Measurements from ENCODE around the gene CAPZB.

CAPZB gene

DNA sequence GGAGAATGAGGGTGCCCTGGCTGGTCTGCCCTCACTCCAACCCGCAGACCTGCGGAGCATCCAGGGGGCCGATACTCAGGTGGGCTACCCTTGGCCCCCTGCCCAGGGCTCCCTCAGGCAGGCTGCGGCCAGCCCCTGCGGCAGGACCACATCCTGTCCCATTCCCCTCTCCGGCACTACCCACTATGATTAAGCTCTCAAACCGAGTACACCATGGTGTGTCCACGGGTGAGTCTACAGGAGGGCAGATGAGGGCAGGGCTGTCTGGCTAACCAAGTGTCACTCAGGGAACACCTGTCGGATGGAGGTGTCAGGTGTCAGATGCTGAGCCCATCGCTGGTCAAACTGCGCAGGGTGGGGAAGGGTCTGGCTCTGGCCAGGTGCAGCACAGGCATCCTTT lies 126.0 kb downstream of the CAPZB start:
- Histone ChIP-seq H3K9ac (ENCODE audit: low read length) (no peak overlapping the region), H3K4me1 (ENCODE audit: insufficient read depth, low read length, severe bottlenecking) (no peaks in the 10 kb centered on the region), H3F3A (ENCODE audit: insufficient read depth, low read length) (no peaks in the 10 kb centered on the region), H3K4me2 (ENCODE audit: low read length) (no peak overlapping the region), H3K4me3 (ENCODE audit: low read depth, low read length, poor library complexity, severe bottlenecking) (no peak overlapping the region), H3K27ac (ENCODE audit: low read depth, low read length, poor library complexity, severe bottlenecking) (no peak overlapping the region), H4K20me1 (ENCODE audit: insufficient read depth, low read length) (no peaks in the 10 kb centered on the region), H3K36me3 (ENCODE audit: insufficient read depth, low read length) (peaks cover 21% of the 10 kb centered on the region), H3K9me2 (ENCODE audit: low read depth, low read length) (no peaks in the 10 kb centered on the region), H3K27me3 (ENCODE audit: insufficient read depth, low read length) (no peaks in the 10 kb centered on the region), H3K9me3 (ENCODE audit: low read length) (no peaks in the 10 kb centered on the region), H2AFZ (ENCODE audit: low read length) (no peak overlapping the region), H3K79me2 (ENCODE audit: insufficient read depth, low read length) (no peaks in the 10 kb centered on the region)
- TF ChIP-seq EZH2 (IDR thresholded peaks at IDR 0.05; ENCODE audit: borderline replicate concordance, low read length) = no peak
- TF ChIP-seq, protein P1, sequence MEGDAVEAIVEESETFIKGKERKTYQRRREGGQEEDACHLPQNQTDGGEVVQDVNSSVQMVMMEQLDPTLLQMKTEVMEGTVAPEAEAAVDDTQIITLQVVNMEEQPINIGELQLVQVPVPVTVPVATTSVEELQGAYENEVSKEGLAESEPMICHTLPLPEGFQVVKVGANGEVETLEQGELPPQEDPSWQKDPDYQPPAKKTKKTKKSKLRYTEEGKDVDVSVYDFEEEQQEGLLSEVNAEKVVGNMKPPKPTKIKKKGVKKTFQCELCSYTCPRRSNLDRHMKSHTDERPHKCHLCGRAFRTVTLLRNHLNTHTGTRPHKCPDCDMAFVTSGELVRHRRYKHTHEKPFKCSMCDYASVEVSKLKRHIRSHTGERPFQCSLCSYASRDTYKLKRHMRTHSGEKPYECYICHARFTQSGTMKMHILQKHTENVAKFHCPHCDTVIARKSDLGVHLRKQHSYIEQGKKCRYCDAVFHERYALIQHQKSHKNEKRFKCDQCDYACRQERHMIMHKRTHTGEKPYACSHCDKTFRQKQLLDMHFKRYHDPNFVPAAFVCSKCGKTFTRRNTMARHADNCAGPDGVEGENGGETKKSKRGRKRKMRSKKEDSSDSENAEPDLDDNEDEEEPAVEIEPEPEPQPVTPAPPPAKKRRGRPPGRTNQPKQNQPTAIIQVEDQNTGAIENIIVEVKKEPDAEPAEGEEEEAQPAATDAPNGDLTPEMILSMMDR (IDR thresholded peaks at IDR 0.05; ENCODE audit: low read length) = no peak

- Histone ChIP-seq H3K36me3 (ENCODE audit: insufficient read depth, low read length) (peaks cover 21% of the 10 kb centered on the region), H3K4me3 (ENCODE audit: low read depth, low read length, poor library complexity, severe bottlenecking) (no peak overlapping the region), H3K4me2 (ENCODE audit: low read length) (no peak overlapping the region), H3K9me3 (ENCODE audit: low read length) (no peaks in the 10 kb centered on the region), H3K27me3 (ENCODE audit: insufficient read depth, low read length) (no peaks in the 10 kb centered on the region), H3K9me2 (ENCODE audit: low read depth, low read length) (no peaks in the 10 kb centered on the region), H3K9ac (ENCODE audit: low read length) (no peak overlapping the region), H3K27ac (ENCODE audit: low read depth, low read length, poor library complexity, severe bottlenecking) (no peak overlapping the region), H2AFZ (ENCODE audit: low read length) (no peak overlapping the region), H4K20me1 (ENCODE audit: insufficient read depth, low read length) (no peaks in the 10 kb centered on the region), H3F3A (ENCODE audit: insufficient read depth, low read length) (no peaks in the 10 kb centered on the region), H3K79me2 (ENCODE audit: insufficient read depth, low read length) (no peaks in the 10 kb centered on the region), H3K4me1 (ENCODE audit: insufficient read depth, low read length, severe bottlenecking) (no peaks in the 10 kb centered on the region)
- TF ChIP-seq EZH2 (IDR thresholded peaks at IDR 0.05; ENCODE audit: borderline replicate concordance, low read length) = no peak
- TF ChIP-seq, protein P1 (IDR thresholded peaks at IDR 0.05; ENCODE audit: low read length) = no peak
Measured at GRCh38 chr1:19358710-19359109, 126.6 kb downstream of the CAPZB start.

DNA sequence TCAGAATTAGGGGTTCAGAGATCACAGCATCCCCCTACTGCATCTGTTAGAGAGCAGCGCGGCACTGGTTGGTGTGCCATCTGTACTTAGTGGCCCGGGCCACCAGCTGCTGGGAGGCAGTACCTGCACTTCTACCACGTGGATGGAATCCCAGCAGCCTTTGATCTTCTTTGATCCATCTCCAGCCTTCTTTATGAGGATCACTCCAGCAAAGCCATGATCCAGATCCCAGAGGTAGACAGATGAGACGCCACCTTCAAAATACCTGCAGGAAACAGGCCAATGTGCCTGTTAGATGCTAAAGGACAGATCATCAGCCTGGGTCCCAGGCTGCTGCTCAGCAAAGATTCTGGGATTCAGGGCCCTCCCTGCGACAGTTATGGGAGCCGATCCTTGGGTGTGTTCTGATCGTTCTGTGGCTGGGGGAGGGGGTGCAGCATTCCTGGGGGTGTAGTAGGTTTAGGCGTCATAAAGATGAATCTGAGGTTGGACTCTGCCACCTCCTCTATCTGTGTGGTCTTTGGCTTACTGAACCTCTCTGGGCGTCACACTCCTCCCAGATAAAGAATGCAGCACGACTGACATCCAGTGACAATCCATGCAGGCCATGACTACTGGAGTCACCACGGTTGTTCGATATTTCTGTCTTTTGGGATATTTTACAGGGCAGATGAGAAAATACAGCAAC lies 127.9 kb downstream of the CAPZB start:
- Histone ChIP-seq H3K9me3 (ENCODE audit: low read length) (no peaks in the 10 kb centered on the region), H3K9me2 (ENCODE audit: low read depth, low read length) (no peaks in the 10 kb centered on the region), H3K27me3 (ENCODE audit: insufficient read depth, low read length) (no peaks in the 10 kb centered on the region), H3K36me3 (ENCODE audit: insufficient read depth, low read length) (peaks cover 26% of the 10 kb centered on the region), H4K20me1 (ENCODE audit: insufficient read depth, low read length) (no peaks in the 10 kb centered on the region), H3K4me1 (ENCODE audit: insufficient read depth, low read length, severe bottlenecking) (no peaks in the 10 kb centered on the region), H3K79me2 (ENCODE audit: insufficient read depth, low read length) (no peaks in the 10 kb centered on the region), H3K4me2 (ENCODE audit: low read length) (no peak overlapping the region), H2AFZ (ENCODE audit: low read length) (no peak overlapping the region), H3K27ac (ENCODE audit: low read depth, low read length, poor library complexity, severe bottlenecking) (no peak overlapping the region), H3F3A (ENCODE audit: insufficient read depth, low read length) (no peaks in the 10 kb centered on the region), H3K4me3 (ENCODE audit: low read depth, low read length, poor library complexity, severe bottlenecking) (no peak overlapping the region), H3K9ac (ENCODE audit: low read length) (no peak overlapping the region)
- TF ChIP-seq EZH2 (IDR thresholded peaks at IDR 0.05; ENCODE audit: borderline replicate concordance, low read length) = no peak
- TF ChIP-seq, protein P1 (IDR thresholded peaks at IDR 0.05; ENCODE audit: low read length) = no peak

All from OCI-LY1 (cell line).